HCT116 (cell line): ENCODE results near the gene PLA2G2D.

Experiments
- CTCF ChIP-seq, 3 experiments: fragments of 200-600 bp in 1 of 3; sonication (generic) in 1 of 3; IDR thresholded peaks in 2 of 3; conservative IDR thresholded peaks in 1 of 3; 2 replicates each; pipeline ENCODE4 v1.5.1; 2012 to 2017; ENCODE audit warnings: low read depth in 2 of 3, low read length in 2 of 3, antibody characterized with exemption in 1 of 3, borderline replicate concordance in 1 of 3, control low read depth in 1 of 3, mild to moderate bottlenecking in 1 of 3, mixed read lengths in 1 of 3, mixed run types in 1 of 3, moderate library complexity in 1 of 3; ENCODE audit not compliant: insufficient read depth in 1 of 3
- EGR1 ChIP-seq: IDR thresholded peaks from 2 replicates; pipeline ENCODE4 v1.6.1; 2012; ENCODE audit warnings: low read depth
- ELF1 ChIP-seq: IDR thresholded peaks from 2 replicates; pipeline ENCODE4 v1.6.1; 2012; ENCODE audit warnings: low read depth, borderline replicate concordance
- EZH2 ChIP-seq: fragments of 200-600 bp; sonication (generic); IDR thresholded peaks from 2 replicates; pipeline ENCODE4 v1.6.1; 2017; ENCODE audit warnings: antibody characterized with exemption, mixed run types
- POLR2A ChIP-seq: IDR thresholded peaks from 2 replicates; pipeline ENCODE4 v1.7.0; 2011; ENCODE audit warnings: borderline replicate concordance; ENCODE audit not compliant: insufficient read depth, insufficient read length; ENCODE audit errors: extremely low read depth
- POLR2AphosphoS5 ChIP-seq: IDR thresholded peaks from 2 replicates; pipeline ENCODE4 v1.6.1; 2011; ENCODE audit warnings: mild to moderate bottlenecking, low read depth, low read length, moderate library complexity
- RAD21 ChIP-seq: IDR thresholded peaks from 2 replicates; pipeline ENCODE4 v1.6.1; 2012; ENCODE audit warnings: low read depth, mild to moderate bottlenecking
- SP1 ChIP-seq: IDR thresholded peaks from 2 replicates; pipeline ENCODE4 v1.6.1; 2012; ENCODE audit warnings: low read depth
- YY1 ChIP-seq: IDR thresholded peaks from 2 replicates; pipeline ENCODE4 v1.6.1; 2011; ENCODE audit warnings: low read length, low read depth, moderate library complexity, mild to moderate bottlenecking; ENCODE audit not compliant: insufficient replicate concordance; ENCODE audit errors: extremely low read depth
- ZBTB33 ChIP-seq: IDR thresholded peaks from 2 replicates; pipeline ENCODE4 v1.6.1; 2011; ENCODE audit warnings: mild to moderate bottlenecking, low read length, moderate library complexity; ENCODE audit not compliant: insufficient replicate concordance; ENCODE audit errors: extremely low read depth
- ZFX ChIP-seq: fragments of 450-650 bp; IDR thresholded peaks from 2 replicates; pipeline ENCODE4 v1.6.1; 2017
- ZNF274 ChIP-seq: fragments of 200-500 bp; sonication (Bioruptor generic); IDR thresholded peaks from 2 replicates; pipeline ENCODE4 v1.6.1; 2014; ENCODE audit warnings: mild to moderate bottlenecking, low read depth, low read length, inconsistent platforms
- TF ChIP-seq, protein P1 (sequence below): IDR thresholded peaks from 2 replicates; pipeline ENCODE4 v1.6.1; 2012; ENCODE audit warnings: low read depth

DNA sequence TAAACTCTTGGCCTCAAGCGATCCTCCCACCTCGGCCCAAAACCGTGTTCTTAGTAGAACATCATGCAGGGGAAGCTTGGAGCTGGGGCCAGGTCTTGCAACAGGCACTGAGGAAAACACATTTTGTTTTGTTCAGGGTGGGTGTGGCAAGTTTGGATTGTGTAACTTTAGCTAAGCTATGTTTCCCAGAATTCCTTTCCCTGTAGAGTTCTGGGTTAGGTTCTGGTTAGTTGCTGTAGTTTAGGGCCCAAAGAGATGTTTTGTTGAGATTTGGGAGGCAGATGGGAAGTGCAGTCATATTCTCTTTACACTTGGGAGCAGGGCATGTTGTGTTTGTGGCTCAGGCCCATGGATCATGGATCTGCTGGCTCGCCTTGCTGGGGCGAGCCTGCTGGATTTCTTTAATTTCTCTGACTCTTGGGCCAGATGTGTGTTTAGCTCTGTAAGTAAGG, 25.4 kb downstream of the PLA2G2D start:
- no peak for TF ChIP-seq POLR2A
- TF ChIP-seq YY1, result no peak
- no peak for TF ChIP-seq ZNF274
- no peak for TF ChIP-seq RAD21
- no peak for TF ChIP-seq CTCF (IDR thresholded peaks at IDR 0.05 in 2 of 3, conservative IDR thresholded peaks at IDR 0.05 in 1 of 3; ENCODE audit: borderline replicate concordance in 1 of 3, insufficient read depth in 1 of 3, low read depth in 2 of 3, low read length in 2 of 3)
- no peak for TF ChIP-seq ZBTB33
- TF ChIP-seq, protein P1, sequence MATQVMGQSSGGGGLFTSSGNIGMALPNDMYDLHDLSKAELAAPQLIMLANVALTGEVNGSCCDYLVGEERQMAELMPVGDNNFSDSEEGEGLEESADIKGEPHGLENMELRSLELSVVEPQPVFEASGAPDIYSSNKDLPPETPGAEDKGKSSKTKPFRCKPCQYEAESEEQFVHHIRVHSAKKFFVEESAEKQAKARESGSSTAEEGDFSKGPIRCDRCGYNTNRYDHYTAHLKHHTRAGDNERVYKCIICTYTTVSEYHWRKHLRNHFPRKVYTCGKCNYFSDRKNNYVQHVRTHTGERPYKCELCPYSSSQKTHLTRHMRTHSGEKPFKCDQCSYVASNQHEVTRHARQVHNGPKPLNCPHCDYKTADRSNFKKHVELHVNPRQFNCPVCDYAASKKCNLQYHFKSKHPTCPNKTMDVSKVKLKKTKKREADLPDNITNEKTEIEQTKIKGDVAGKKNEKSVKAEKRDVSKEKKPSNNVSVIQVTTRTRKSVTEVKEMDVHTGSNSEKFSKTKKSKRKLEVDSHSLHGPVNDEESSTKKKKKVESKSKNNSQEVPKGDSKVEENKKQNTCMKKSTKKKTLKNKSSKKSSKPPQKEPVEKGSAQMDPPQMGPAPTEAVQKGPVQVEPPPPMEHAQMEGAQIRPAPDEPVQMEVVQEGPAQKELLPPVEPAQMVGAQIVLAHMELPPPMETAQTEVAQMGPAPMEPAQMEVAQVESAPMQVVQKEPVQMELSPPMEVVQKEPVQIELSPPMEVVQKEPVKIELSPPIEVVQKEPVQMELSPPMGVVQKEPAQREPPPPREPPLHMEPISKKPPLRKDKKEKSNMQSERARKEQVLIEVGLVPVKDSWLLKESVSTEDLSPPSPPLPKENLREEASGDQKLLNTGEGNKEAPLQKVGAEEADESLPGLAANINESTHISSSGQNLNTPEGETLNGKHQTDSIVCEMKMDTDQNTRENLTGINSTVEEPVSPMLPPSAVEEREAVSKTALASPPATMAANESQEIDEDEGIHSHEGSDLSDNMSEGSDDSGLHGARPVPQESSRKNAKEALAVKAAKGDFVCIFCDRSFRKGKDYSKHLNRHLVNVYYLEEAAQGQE, result no peak
- TF ChIP-seq ELF1, result no peak
- no peak for TF ChIP-seq SP1
- TF ChIP-seq EGR1, result no peak
- no peak for TF ChIP-seq ZFX
- TF ChIP-seq EZH2, result no peak
- TF ChIP-seq POLR2AphosphoS5, result no peak
